Measurements from ENCODE around the gene BCAN.

GRCh38 chr1:156660752-156661112, 18.8 kb downstream of the BCAN start:
- TF ChIP-seq, protein P1, sequence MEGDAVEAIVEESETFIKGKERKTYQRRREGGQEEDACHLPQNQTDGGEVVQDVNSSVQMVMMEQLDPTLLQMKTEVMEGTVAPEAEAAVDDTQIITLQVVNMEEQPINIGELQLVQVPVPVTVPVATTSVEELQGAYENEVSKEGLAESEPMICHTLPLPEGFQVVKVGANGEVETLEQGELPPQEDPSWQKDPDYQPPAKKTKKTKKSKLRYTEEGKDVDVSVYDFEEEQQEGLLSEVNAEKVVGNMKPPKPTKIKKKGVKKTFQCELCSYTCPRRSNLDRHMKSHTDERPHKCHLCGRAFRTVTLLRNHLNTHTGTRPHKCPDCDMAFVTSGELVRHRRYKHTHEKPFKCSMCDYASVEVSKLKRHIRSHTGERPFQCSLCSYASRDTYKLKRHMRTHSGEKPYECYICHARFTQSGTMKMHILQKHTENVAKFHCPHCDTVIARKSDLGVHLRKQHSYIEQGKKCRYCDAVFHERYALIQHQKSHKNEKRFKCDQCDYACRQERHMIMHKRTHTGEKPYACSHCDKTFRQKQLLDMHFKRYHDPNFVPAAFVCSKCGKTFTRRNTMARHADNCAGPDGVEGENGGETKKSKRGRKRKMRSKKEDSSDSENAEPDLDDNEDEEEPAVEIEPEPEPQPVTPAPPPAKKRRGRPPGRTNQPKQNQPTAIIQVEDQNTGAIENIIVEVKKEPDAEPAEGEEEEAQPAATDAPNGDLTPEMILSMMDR (IDR thresholded peaks at IDR 0.05), result no peak
- no peak for TF ChIP-seq POLR2A (IDR thresholded peaks at IDR 0.05)

Measured in adrenal gland (tissue), 5 donors.